ENCODE data around the gene GCLC.
"Not testable (repeated sequence)": the region's sequence is repeated elsewhere in the genome, so short reads cannot be mapped to it uniquely, and the experiment has no call there.

GRCh38 chr6:53572379-53572778, 27.5 kb upstream of the GCLC start:
- TF ChIP-seq POLR2AphosphoS5 (IDR thresholded peaks at IDR 0.05; ENCODE audit: low read length); SP1 (IDR thresholded peaks at IDR 0.05; ENCODE audit: low read depth, low read length); CREM (IDR thresholded peaks at IDR 0.05; ENCODE audit: low read depth); KDM1A (IDR thresholded peaks at IDR 0.05; ENCODE audit: borderline replicate concordance); TBL1XR1 (IDR thresholded peaks at IDR 0.05; ENCODE audit: low read depth, low read length); FOS (IDR thresholded peaks at IDR 0.05; ENCODE audit: borderline replicate concordance, extremely low read depth, insufficient read length); CREB1 (IDR thresholded peaks at IDR 0.05; ENCODE audit: low read depth); BHLHE40 (IDR thresholded peaks at IDR 0.05; ENCODE audit: borderline replicate concordance in 1 of 2, low read depth in 2 of 2, low read length in 1 of 2); MEF2A (IDR thresholded peaks at IDR 0.05; ENCODE audit: insufficient read depth, low read depth, low read length); EZH2 (IDR thresholded peaks at IDR 0.05; ENCODE audit: borderline replicate concordance, control insufficient read depth, low read depth, low read length): not testable (repeated sequence)
- TF ChIP-seq, protein P1, sequence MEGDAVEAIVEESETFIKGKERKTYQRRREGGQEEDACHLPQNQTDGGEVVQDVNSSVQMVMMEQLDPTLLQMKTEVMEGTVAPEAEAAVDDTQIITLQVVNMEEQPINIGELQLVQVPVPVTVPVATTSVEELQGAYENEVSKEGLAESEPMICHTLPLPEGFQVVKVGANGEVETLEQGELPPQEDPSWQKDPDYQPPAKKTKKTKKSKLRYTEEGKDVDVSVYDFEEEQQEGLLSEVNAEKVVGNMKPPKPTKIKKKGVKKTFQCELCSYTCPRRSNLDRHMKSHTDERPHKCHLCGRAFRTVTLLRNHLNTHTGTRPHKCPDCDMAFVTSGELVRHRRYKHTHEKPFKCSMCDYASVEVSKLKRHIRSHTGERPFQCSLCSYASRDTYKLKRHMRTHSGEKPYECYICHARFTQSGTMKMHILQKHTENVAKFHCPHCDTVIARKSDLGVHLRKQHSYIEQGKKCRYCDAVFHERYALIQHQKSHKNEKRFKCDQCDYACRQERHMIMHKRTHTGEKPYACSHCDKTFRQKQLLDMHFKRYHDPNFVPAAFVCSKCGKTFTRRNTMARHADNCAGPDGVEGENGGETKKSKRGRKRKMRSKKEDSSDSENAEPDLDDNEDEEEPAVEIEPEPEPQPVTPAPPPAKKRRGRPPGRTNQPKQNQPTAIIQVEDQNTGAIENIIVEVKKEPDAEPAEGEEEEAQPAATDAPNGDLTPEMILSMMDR (IDR thresholded peaks at IDR 0.05 in 2 of 3, conservative IDR thresholded peaks at IDR 0.05 in 1 of 3; ENCODE audit: control insufficient read depth in 2 of 3, extremely low read depth in 1 of 3, insufficient read depth in 1 of 3, low read depth in 3 of 3, low read length in 3 of 3): not testable (repeated sequence)

All from GM12878 (cell line).